Mucosa of stomach (tissue), 1 donor: ENCODE measurements around the gene FMN2.

Experiments used
- H3K27me3 ChIP-seq: one replicate; pipeline ENCODE4 v1.7.0; 2013; ENCODE audit warnings: mild to moderate bottlenecking, low read length; ENCODE audit not compliant: control insufficient read depth, insufficient read depth
- H3K36me3 ChIP-seq: one replicate; pipeline ENCODE4 v1.7.0; 2013; ENCODE audit warnings: low read length; ENCODE audit not compliant: control insufficient read depth, insufficient read depth
- H3K4me1 ChIP-seq: one replicate; pipeline ENCODE4 v1.7.0; 2013; ENCODE audit warnings: mild to moderate bottlenecking, low read length; ENCODE audit not compliant: control insufficient read depth, insufficient read depth
- H3K4me3 ChIP-seq: one replicate; pipeline ENCODE4 v1.7.0; 2013; ENCODE audit warnings: low read length
- H3K9ac ChIP-seq: one replicate; pipeline ENCODE4 v1.7.0; 2013; ENCODE audit warnings: mild to moderate bottlenecking, low read length, moderate library complexity
- H3K9me3 ChIP-seq: one replicate; pipeline ENCODE4 v1.7.0; 2013; ENCODE audit warnings: mild to moderate bottlenecking, low read length, moderate library complexity; ENCODE audit not compliant: control insufficient read depth
- donor health status: Pancreatic carcinoma.

FMN2 gene

DNA sequence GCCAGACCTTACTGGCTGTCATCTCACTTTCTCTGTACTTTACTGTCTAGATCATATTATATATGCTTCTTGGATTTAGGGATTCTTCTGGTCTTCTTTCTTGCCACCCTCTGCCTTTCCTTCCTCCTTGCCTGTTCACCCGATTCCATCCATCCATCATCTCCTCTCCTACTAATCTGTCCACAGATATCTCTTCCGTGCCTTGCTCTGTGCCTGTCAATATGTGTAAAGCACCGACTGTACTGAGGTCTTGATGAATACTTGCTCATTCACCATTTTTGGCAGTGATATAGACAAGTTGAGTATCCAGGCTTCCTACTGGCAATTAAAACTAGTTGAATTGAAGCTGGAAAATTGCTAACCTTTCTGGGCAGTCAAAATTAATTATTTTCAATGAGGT, 8.1 kb downstream of the FMN2 start:
- no peaks in the 10 kb centered on the region for H3K9me3 ChIP-seq
- no peak overlapping the region for H3K4me3 ChIP-seq
- no peaks in the 10 kb centered on the region for H3K27me3 ChIP-seq
- H3K4me1 ChIP-seq, result no peaks in the 10 kb centered on the region
- no peak overlapping the region for H3K9ac ChIP-seq
- H3K36me3 ChIP-seq, result no peaks in the 10 kb centered on the region

DNA sequence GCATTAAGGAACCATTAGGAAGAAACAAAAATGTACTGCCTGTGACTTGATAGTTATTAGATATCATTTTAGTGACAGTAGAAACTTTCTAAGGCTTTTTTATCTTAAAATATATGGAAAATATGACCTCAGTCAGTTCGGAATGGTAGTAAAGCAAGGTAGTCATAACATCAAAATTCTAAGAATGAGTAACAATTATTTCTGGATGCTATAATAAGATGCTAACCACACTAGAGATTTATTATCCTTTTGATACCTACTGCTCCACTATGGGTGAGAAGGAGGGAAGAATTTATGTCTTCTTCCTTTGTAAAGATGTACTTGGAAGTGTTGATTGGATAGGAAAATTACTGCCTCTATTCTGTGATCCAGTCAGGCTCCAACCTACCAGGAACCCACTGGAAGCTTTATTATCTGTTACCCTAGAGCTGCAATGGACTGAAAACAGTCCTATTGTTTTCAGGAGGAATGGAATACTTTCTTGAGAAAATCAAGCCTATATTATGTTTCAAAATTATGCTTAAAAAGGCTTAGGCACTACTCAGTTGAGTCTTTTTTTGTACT, 8.8 kb downstream of the FMN2 start:
- Histone ChIP-seq H3K4me3 (no peak overlapping the region), H3K36me3 (no peaks in the 10 kb centered on the region), H3K27me3 (no peaks in the 10 kb centered on the region), H3K4me1 (no peaks in the 10 kb centered on the region), H3K9ac (no peak overlapping the region), H3K9me3 (no peaks in the 10 kb centered on the region)

DNA sequence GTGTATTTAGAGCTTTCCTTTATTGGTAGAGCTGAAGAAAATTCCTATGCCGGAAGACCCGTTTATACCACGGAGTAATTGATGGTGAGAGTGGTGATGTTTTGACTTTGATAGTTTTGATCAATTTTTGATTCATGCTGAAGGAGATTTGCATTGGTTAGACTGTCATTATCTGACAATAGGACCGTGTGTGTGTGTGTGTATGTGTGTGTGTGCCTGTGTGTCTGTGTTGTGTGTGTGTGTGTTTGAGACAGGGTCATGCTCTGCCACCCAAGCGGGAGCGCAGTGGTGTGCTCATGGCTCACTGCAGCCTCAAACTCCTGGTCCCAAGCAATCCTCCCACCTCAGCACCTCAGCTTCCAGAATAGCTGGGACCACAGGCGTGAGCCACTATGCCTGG, 9.6 kb downstream of the FMN2 start:
- no peaks in the 10 kb centered on the region for H3K27me3 ChIP-seq
- no peak overlapping the region for H3K4me3 ChIP-seq

DNA sequence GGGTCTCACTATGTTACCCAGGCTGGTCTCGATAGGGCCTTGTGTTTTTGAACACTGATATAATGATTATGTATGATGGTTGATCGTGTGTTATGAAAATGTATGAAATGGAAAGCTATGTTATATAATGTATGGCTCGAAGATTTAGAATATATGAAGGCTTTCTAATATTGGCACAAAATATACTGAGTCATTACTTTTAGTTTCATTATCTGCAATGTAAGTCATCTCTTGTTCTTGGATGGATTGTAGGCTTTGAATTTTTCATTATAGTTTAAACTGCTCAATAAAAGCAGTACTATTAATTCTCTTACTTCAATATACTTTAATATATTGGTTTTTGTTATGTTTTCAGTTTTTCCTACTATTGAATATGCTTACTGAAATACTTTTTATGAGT, 10.1 kb downstream of the FMN2 start:
- no peaks in the 10 kb centered on the region for H3K27me3 ChIP-seq
- H3K36me3 ChIP-seq, result no peaks in the 10 kb centered on the region
- no peak overlapping the region for H3K9ac ChIP-seq
- H3K4me3 ChIP-seq, result no peak overlapping the region
- H3K4me1 ChIP-seq, result no peaks in the 10 kb centered on the region
- no peaks in the 10 kb centered on the region for H3K9me3 ChIP-seq

More for the DNA sequence above, 9.6 kb downstream of the FMN2 start:
- Histone ChIP-seq H3K4me1 (no peaks in the 10 kb centered on the region), H3K9me3 (no peaks in the 10 kb centered on the region), H3K36me3 (no peaks in the 10 kb centered on the region), H3K9ac (no peak overlapping the region)

DNA sequence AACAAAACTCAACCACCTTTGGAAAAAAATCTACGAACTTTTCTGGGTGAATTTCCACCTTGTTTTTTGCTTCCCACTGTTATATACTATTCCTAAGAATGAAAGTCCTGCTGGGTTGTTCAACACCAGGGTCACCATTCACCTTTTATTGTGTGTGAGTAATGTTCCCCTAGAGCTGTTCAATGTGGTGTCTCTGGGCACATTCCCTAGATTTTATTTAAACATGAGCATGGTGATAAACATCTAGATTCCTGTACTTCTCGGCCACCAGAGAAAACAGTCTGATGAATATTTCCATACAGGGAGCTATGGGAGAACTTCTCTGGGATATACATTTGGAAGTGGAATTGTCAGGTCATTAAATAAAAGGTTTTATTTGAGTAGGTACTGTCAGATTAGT, 13.0 kb downstream of the FMN2 start:
- Histone ChIP-seq H3K9ac (no peak overlapping the region), H3K27me3 (no peaks in the 10 kb centered on the region), H3K9me3 (no peaks in the 10 kb centered on the region), H3K36me3 (no peaks in the 10 kb centered on the region), H3K4me1 (no peaks in the 10 kb centered on the region), H3K4me3 (no peak overlapping the region)

DNA sequence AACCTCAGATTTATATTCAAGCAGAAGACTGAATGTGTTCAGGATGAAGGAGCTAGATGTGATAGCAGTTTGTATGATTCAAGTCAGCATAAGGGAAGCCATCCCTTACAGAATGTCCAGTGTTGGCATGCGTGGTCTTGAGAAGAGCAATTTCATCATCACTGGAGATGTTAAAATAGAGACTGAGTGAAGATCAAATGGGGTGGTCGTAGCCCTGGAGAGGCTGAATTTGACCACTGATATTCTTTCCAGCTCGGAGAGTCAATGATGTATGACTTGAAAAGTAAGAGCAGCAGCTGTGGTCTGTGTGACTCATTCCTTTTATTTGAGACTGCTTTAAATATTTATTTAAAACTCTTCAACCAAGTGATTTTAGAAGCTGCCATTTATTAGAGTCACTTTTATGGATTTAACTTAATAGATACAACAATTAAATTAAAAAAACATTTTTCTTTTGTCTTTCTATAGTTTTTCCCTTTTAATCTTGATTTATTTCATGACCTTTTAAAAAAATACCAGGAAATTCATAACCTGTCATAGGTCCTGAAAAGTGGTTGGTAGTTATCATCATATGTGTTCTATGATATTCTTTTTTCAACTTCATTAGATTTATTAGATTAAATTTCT, 15.5 kb downstream of the FMN2 start:
- Histone ChIP-seq H3K9me3 (no peaks in the 10 kb centered on the region), H3K4me1 (no peaks in the 10 kb centered on the region), H3K36me3 (no peaks in the 10 kb centered on the region), H3K4me3 (no peak overlapping the region), H3K9ac (no peak overlapping the region), H3K27me3 (no peaks in the 10 kb centered on the region)

DNA sequence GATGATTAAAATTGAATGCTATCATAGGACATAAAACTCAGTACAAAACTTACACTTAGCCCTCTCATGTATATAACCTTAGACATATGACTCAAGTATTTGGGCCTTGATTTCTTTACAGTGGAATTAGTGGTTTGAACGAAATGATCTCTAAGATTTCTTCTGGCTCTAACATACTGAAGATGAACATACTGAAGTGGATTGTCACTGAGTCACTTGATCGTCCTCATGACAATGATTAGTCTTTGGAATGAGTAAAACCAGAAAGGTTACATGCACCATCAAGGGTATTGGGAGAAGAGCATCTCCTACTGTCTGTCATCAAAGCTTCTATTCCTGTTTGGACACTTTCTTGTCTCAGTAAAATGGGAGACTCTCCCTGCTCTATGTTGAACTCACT, 17.4 kb downstream of the FMN2 start:
- H3K4me1 ChIP-seq, result no peaks in the 10 kb centered on the region
- no peaks in the 10 kb centered on the region for H3K9me3 ChIP-seq
- no peaks in the 10 kb centered on the region for H3K27me3 ChIP-seq
- H3K36me3 ChIP-seq, result no peaks in the 10 kb centered on the region
- H3K4me3 ChIP-seq, result no peak overlapping the region
- no peak overlapping the region for H3K9ac ChIP-seq

DNA sequence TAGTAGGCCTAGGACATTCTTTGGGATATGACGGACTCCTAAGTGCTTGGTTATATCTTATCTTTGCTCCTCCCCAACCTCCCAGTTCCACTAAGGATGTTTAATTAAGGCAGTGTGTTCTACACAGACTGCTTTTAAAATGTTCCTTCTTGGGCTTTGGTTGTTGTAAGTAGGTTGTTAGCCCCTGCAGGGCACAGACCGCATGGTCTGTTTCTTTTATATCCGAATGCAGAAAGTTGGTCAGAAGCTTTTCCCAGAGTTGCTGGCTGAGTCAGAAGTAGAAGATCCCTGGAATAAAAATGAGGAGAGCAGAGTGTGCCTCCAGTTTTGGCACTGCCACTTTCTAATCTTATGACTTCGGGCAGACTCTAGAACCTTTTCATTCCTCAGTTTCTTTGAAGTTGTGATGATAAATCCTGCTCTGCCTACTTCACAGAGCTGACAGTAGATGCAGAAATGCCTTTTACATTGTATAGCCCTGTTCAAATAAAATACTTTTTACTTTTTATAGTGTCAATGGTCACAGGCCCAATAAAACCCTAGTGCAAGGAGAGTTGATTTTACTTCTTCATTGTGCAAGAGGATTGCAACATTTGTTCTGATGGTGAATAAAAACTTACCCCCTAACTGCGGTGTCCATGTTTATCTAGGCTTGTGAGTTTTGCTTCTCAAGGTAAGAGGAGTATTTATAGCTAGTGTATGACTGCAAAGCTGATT, 18.4 kb downstream of the FMN2 start:
- H3K9me3 ChIP-seq, result no peaks in the 10 kb centered on the region
- H3K4me3 ChIP-seq, result no peak overlapping the region
- no peak overlapping the region for H3K9ac ChIP-seq
- no peaks in the 10 kb centered on the region for H3K4me1 ChIP-seq
- no peaks in the 10 kb centered on the region for H3K27me3 ChIP-seq
- no peaks in the 10 kb centered on the region for H3K36me3 ChIP-seq

DNA sequence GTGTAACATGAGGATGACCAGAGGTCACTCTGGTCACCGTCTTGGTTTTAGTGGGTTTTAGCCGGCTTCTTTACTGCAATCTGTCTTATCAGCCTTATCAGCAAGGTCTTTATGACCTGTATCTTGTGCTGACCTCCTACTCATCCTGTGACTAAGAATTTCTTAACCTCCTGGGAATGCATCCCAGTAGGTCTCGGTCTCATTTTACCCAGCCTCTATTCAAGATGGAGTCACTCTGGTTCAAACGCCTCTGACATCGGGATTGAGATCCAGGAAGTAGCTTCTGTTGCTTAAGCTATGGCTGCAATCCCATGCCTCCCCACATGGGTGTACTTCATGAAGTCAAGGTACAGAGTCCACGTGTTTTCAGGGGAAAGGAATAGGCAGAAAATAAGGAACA, 19.9 kb downstream of the FMN2 start:
- Histone ChIP-seq H3K9me3 (no peaks in the 10 kb centered on the region), H3K4me3 (no peak overlapping the region), H3K9ac (no peak overlapping the region), H3K36me3 (no peaks in the 10 kb centered on the region), H3K4me1 (no peaks in the 10 kb centered on the region), H3K27me3 (no peaks in the 10 kb centered on the region)

DNA sequence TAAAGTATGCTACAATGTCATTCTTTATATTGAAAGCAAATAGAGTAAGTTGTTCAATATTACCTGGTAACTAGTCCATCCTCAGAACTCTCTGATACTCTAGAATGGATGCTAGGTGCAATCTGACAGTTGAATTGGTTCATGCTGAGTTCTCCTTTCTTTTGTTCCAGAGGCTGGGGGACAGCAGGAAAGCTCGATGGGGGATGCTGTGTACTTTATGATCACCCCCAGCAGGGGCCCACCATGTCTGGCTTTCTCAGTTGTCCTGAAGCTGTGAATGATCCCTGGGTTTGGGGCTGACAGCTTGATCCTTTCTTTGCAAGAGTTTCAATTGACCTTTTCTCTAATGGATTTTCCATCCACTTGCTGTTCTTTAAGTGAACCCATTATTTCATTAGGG, 22.5 kb downstream of the FMN2 start:
- Histone ChIP-seq H3K9ac (no peak overlapping the region), H3K4me3 (no peak overlapping the region), H3K27me3 (no peaks in the 10 kb centered on the region), H3K4me1 (no peaks in the 10 kb centered on the region), H3K36me3 (no peaks in the 10 kb centered on the region), H3K9me3 (no peaks in the 10 kb centered on the region)

DNA sequence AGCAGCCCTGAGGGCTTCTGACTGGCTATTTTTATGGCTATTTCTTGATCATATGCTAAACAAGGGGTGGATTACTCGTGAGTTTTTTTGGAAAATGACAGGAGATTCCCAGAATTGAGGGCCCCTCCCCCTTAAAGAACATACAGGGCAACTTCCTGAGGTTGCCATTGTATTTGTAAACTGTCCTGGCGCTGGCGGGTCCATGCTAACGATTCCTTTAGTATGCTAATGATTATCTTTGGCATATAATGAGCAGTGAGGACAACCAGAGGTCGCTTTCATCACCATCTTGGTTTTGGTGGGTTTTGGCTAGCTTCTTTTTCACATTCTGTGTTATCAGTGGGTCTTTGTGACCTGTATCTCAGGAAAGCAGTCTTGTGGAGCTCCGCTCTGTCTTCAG, 24.1 kb downstream of the FMN2 start:
- Histone ChIP-seq H3K9ac (no peak overlapping the region), H3K36me3 (no peaks in the 10 kb centered on the region), H3K4me3 (no peak overlapping the region), H3K9me3 (no peaks in the 10 kb centered on the region), H3K4me1 (no peaks in the 10 kb centered on the region), H3K27me3 (no peaks in the 10 kb centered on the region)

DNA sequence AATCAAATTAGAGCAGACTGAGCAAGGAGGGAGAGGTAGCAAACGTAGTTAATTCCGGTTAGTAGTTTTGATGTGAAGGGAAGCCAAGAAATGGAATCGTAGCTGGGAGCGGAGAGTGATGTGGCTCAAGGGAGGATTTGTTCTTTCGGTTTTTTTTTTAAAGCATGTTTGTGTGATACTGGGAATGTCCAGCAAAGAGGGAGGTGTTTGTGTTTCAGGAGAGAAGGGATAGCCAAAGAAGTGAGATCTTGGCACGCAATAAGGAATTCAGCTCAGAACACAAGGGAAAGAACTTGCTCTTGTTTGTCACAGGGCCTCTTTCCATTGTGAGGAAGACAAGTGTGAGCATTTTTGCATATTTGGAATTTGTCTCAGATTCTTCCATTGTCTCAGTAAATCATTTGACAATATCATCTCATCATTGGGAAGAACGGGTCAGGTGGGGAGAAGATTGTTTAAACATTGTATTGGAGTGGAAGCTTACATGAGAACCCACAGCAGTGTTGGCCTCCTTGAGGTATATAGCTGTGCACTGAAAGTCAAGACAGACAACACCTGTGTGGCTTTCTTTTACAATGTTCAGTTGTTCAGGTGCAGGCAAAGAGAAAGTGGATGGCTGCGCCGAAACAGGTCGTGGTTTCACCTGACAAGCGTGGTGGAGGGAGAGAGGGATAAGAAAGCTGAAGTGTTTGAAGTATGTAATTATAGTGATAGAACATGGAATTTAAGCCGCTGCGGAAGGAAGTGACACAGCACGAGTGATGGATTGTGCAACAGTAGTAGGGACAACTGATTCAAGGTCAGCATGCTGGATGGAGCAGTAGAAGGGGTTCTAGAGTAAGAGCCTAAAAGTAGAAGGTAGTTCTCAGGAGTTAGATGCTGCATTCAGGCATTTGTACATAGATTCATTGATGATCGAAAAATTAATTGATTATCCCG, 25.4 kb downstream of the FMN2 start:
- Histone ChIP-seq H3K4me3 (no peak overlapping the region), H3K36me3 (no peaks in the 10 kb centered on the region), H3K4me1 (no peaks in the 10 kb centered on the region), H3K27me3 (no peaks in the 10 kb centered on the region), H3K9me3 (no peaks in the 10 kb centered on the region), H3K9ac (no peak overlapping the region)
